Neural progenitor cell (in vitro differentiated cells): ENCODE data around the gene KCNK7.

Experiments
- CTCF ChIP-seq: fragments of 200-600 bp; sonication (generic); IDR thresholded peaks from 2 replicates; pipeline ENCODE4 v1.5.1; 2017; ENCODE audit warnings: antibody characterized with exemption, mild to moderate bottlenecking
- EZH2 ChIP-seq: fragments of 200-600 bp; sonication (generic); IDR thresholded peaks from 2 replicates; pipeline ENCODE4 v1.6.1; 2017; ENCODE audit warnings: antibody characterized with exemption, mild to moderate bottlenecking, moderate library complexity
- EZH2phosphoT487 ChIP-seq: fragments of 200-600 bp; sonication (generic); IDR thresholded peaks from 2 replicates; pipeline ENCODE4 v1.6.1; 2017; ENCODE audit warnings: antibody characterized with exemption

- TF ChIP-seq CTCF = peak; percentile 74
- no peak for TF ChIP-seq EZH2phosphoT487
- TF ChIP-seq EZH2 = no peak
Measured at GRCh38 chr11:65569973-65570918, 25.4 kb downstream of the KCNK7 start, which contains the start of gene ZNRD2.
